ENCODE measurements around the gene FGF18.

DNA sequence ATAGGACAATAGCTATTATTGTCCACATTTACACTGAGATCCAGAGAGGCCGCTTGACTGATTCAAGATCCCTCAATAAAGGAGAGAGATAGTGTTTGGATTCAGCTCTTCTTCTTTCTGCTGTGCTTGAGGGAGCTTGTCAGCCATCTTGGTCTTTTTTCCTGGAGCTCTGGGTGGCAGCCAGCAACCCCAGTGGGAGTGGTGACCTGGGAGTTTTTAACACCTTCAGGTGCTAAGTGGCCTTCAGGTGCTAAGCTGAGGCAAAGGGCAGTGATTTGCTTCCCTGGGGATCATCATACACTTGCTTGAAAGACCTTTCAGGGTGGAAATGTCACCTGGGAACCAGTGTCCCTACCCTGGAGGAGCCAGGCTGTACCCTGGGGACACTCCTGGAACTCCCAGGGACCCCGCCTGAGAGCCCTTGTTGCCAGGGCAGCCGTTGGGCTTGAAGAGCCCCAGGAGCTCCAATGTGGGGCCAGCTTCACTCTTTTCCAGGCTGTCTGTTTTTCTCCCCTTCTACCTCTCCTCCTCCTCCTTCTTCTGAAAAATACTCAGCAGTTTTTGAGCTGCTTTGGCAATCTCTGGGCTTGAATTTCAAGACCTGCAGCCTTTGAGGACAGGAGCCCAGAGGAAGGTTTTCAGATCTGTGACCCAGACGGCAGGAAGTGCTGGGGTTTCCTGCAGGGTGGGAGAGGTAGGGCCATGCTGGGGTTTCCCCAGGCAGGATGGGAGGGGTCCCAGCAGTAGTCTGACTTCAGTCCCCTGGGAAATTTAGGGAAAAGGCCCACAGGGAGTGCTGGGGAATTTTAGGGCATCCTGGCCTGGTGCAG is 59.7 kb downstream of the FGF18 start:
- TF ChIP-seq, protein P1, sequence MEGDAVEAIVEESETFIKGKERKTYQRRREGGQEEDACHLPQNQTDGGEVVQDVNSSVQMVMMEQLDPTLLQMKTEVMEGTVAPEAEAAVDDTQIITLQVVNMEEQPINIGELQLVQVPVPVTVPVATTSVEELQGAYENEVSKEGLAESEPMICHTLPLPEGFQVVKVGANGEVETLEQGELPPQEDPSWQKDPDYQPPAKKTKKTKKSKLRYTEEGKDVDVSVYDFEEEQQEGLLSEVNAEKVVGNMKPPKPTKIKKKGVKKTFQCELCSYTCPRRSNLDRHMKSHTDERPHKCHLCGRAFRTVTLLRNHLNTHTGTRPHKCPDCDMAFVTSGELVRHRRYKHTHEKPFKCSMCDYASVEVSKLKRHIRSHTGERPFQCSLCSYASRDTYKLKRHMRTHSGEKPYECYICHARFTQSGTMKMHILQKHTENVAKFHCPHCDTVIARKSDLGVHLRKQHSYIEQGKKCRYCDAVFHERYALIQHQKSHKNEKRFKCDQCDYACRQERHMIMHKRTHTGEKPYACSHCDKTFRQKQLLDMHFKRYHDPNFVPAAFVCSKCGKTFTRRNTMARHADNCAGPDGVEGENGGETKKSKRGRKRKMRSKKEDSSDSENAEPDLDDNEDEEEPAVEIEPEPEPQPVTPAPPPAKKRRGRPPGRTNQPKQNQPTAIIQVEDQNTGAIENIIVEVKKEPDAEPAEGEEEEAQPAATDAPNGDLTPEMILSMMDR (IDR thresholded peaks at IDR 0.05): no peak
- TF ChIP-seq POLR2A (IDR thresholded peaks at IDR 0.05) (no peak), POLR2AphosphoS5 (IDR thresholded peaks at IDR 0.05) (no peak)
